NB4 (cell line): ENCODE data around the gene CELF4.

Experiments
- CTCF ChIP-seq: IDR thresholded peaks from one replicate; pipeline ENCODE4 v1.5.1; 2012; ENCODE audit warnings: low read depth, low read length
- MYC ChIP-seq: IDR thresholded peaks from 2 replicates; pipeline ENCODE4 v1.6.1; 2011; ENCODE audit warnings: low read depth, low read length
- POLR2A ChIP-seq: IDR thresholded peaks from 2 replicates; pipeline ENCODE4 v1.6.1; 2011; ENCODE audit warnings: mild to moderate bottlenecking; ENCODE audit not compliant: insufficient read length; ENCODE audit errors: extremely low read depth

GRCh38 chr18:37560003-37560402 is 5.6 kb downstream of the CELF4 start:
- no peak for TF ChIP-seq POLR2A
- TF ChIP-seq CTCF = no peak
- no peak for TF ChIP-seq MYC
